Progenitor cell of endocrine pancreas (in vitro differentiated cells): ENCODE data around the gene AHRR. TPM values are rescaled to one million over a fixed set of nuclear protein-coding genes. Genes with fewer than 3 reads are reported as not detected.

ENCODE experiments used
- DNase-seq: peaks from one replicate; pipeline ENCODE4 v3.0.0; 2021; ENCODE audit warnings: low spot score; ENCODE audit not compliant: unreplicated experiment
- H3K27ac Mint-ChIP-seq: 2 replicates; pipeline ENCODE4 v1.8.0; 2021; ENCODE audit warnings: mild to moderate bottlenecking, moderate library complexity, mixed read lengths
- H3K27me3 Mint-ChIP-seq: 2 replicates; pipeline ENCODE4 v1.8.0; 2021; ENCODE audit warnings: mixed read lengths
- H3K36me3 Mint-ChIP-seq: 2 replicates; pipeline ENCODE4 v1.8.0; 2022; ENCODE audit warnings: mixed read lengths; ENCODE audit not compliant: insufficient read depth
- H3K4me1 Mint-ChIP-seq: 2 replicates; pipeline ENCODE4 v1.8.0; 2021; ENCODE audit warnings: low read depth, mixed read lengths
- H3K4me3 Mint-ChIP-seq: 2 replicates; pipeline ENCODE4 v1.8.0; 2021; ENCODE audit warnings: low read depth, mild to moderate bottlenecking, moderate library complexity, mixed read lengths
- H3K9me3 Mint-ChIP-seq: 2 replicates; pipeline ENCODE4 v1.8.0; 2021; ENCODE audit warnings: low read depth, mixed read lengths
- CTCF ChIP-seq: fragments of 200-600 bp; sonication (generic); IDR thresholded peaks from one replicate; pipeline ENCODE4 v1.5.0; 2021; ENCODE audit warnings: antibody characterized with exemption, mild to moderate bottlenecking; ENCODE audit not compliant: unreplicated experiment
- total RNA-seq: library from RNA; stranded (reverse); gene quantifications from 2 replicates; pipeline ENCODE4 v1.2.1, GENCODE V29; 2021

Gene AHRR
- total RNA-seq, 1 donor from 2014 or later: 1.3 TPM

DNA sequence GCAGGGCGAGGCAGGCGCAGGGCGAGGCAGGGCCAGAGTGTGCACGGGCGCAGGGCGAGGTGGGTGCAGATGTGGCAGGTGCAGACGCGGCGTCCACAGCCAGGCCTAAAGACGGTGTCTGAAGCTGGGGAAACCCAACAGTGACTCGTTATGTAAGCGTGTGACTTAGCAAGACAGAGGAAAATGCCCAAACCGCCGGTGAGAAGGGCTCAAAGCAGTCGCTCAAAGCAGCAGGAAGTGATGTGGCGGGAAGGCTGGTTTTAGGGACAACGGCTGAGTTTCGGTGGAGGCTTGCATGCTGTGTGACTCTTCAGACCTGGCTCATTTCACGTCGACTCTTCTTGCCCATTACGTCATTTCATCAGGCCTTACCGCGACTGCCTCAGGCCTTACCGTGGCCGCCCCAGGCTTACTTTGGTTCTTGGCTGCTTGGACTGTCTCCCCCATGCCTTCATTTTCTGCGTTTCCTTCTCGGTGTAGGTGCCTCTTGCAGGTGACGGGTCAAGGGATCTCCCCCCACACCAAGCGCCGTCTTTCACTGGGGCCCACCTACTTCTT is 71.0 kb downstream of the AHRR start:
- Mint-ChIP-seq H3K36me3 (no peaks in the 10 kb centered on the region), H3K4me3 (no peak overlapping the region), H3K27me3 (peaks cover 16% of the 10 kb centered on the region), H3K9me3 (no peaks in the 10 kb centered on the region), H3K27ac (no peak overlapping the region), H3K4me1 (no peaks in the 10 kb centered on the region)
- no peak for DNase-seq
- TF ChIP-seq CTCF: no peak

DNA sequence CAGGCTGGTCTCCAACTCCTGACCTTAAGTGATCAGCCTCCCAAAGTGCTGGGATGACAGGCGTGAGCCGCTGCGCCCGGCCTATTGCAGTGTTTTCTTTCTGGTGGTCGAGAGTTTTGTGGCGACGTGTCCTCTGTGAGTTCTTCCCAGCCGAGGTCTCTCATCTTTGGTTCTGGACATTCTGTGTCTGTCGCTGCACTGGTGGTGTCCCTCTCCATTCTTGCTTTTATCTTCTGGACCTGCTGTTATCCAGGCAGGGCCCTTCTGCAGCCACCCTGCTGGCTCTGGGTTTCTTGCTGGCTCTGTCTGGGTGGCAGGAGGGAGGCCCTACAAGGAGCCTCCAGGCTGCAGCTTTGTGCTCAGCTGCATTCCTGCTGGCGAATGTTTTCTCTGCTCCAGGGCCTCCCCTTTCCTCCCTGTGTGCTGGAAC is 72.3 kb downstream of the AHRR start:
- TF ChIP-seq CTCF: no peak
- Mint-ChIP-seq H3K4me3 (no peak overlapping the region), H3K36me3 (no peaks in the 10 kb centered on the region), H3K4me1 (no peaks in the 10 kb centered on the region), H3K27ac (no peak overlapping the region), H3K27me3 (peaks cover 13% of the 10 kb centered on the region), H3K9me3 (no peaks in the 10 kb centered on the region)
- no peak for DNase-seq

GRCh38 chr5:394671-395155 is 73.2 kb downstream of the AHRR start:
- Mint-ChIP-seq H3K36me3 (no peaks in the 10 kb centered on the region), H3K27me3 (peaks cover 14% of the 10 kb centered on the region), H3K4me3 (no peak overlapping the region), H3K27ac (no peak overlapping the region), H3K9me3 (no peaks in the 10 kb centered on the region), H3K4me1 (no peaks in the 10 kb centered on the region)
- TF ChIP-seq CTCF: no peak
- DNase-seq: no peak

- peaks cover 15% of the 10 kb centered on the region for H3K27me3 Mint-ChIP-seq
- no peak overlapping the region for H3K27ac Mint-ChIP-seq
- H3K9me3 Mint-ChIP-seq: no peaks in the 10 kb centered on the region
- no peaks in the 10 kb centered on the region for H3K36me3 Mint-ChIP-seq
- DNase-seq: no peak
- H3K4me1 Mint-ChIP-seq: no peaks in the 10 kb centered on the region
- TF ChIP-seq CTCF: no peak
- H3K4me3 Mint-ChIP-seq: no peak overlapping the region
Measured at GRCh38 chr5:395156-395920, 73.8 kb downstream of the AHRR start.

DNA sequence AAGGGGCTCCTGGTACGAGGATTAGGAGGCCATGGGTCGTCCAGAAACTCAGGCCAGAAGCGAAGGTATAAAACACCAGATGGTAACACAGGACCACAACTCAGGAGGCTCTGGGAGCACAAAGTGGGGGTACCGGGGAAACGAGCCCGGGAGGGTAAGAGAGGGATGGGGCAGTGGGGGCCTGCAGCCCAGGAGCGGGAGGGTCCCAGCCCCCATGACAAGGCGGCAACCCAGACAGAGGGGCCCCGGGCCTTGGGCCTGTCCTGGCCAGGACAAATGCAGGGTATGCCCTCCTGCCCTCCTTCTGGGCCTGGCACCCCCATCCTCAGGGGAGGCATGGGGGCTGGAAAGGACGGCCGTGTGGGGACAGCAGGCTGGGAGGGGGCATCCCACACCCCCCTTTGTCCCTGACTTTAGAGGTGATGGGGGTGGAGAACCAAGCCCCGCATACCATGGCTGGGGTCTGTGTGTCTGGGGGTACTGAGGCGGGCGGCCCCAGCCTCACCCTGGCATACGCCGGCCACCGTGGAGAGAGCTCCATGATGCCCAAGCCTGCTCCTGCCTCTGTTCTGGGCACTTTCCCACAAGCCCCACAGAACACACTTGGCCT is 74.5 kb downstream of the AHRR start:
- Mint-ChIP-seq H3K9me3 (no peaks in the 10 kb centered on the region), H3K36me3 (no peaks in the 10 kb centered on the region), H3K27me3 (peaks cover 16% of the 10 kb centered on the region), H3K27ac (no peak overlapping the region), H3K4me1 (no peaks in the 10 kb centered on the region), H3K4me3 (no peak overlapping the region)
- TF ChIP-seq CTCF: no peak
- DNase-seq: no peak
